GM12865 (cell line): Measurements from ENCODE around the gene C5orf22.
"Not testable (repeated sequence)": the region's sequence is repeated elsewhere in the genome, so short reads cannot be mapped to it uniquely, and the experiment has no call there.

Experiments
- DNase-seq: peaks from one replicate; pipeline ENCODE4 v3.0.0; 2010; ENCODE audit warnings: low read depth
- H3K4me3 ChIP-seq: 2 replicates; pipeline ENCODE4 v1.5.1; 2011; ENCODE audit warnings: mild to moderate bottlenecking, low read depth, low read length, control low read depth
- CTCF ChIP-seq: IDR thresholded peaks from 2 replicates; pipeline ENCODE4 v1.5.1; 2011; ENCODE audit warnings: low read length, control low read depth, low read depth, inconsistent platforms; ENCODE audit not compliant: insufficient read depth; ENCODE audit errors: missing control alignments

Gene C5orf22

GRCh38 chr5:31523041-31523440, 9.1 kb upstream of the C5orf22 start:
- TF ChIP-seq CTCF, result no peak
- DNase-seq, result no peak
- no peak overlapping the region for H3K4me3 ChIP-seq

- DNase-seq, result no peak
- no peak for TF ChIP-seq CTCF
- H3K4me3 ChIP-seq, result peak overlapping the region; percentile 89
Observed at GRCh38 chr5:31530541-31531265, 1.4 kb upstream of the C5orf22 start.

GRCh38 chr5:31531543-31531887, 586 bp upstream of the C5orf22 start:
- TF ChIP-seq CTCF, result no peak
- H3K4me3 ChIP-seq, result peak overlapping the region; percentile 89
- peak; percentile 46 for DNase-seq

GRCh38 chr5:31534527-31535046, 2.5 kb downstream of the C5orf22 start:
- DNase-seq, result no peak
- H3K4me3 ChIP-seq, result no peak overlapping the region
- TF ChIP-seq CTCF, result no peak

- no peak for TF ChIP-seq CTCF
- H3K4me3 ChIP-seq, result no peak overlapping the region
- DNase-seq, result no peak
Observed at GRCh38 chr5:31536873-31537272, 4.8 kb downstream of the C5orf22 start.

- no peak overlapping the region for H3K4me3 ChIP-seq
- TF ChIP-seq CTCF, result no peak
- DNase-seq, result no peak
Observed at GRCh38 chr5:31537349-31537748, 5.2 kb downstream of the C5orf22 start.

- no peak for DNase-seq
- no peak overlapping the region for H3K4me3 ChIP-seq
- TF ChIP-seq CTCF, result no peak
Observed at GRCh38 chr5:31537851-31538250, 5.8 kb downstream of the C5orf22 start.

- H3K4me3 ChIP-seq, result not testable (repeated sequence)
Observed at GRCh38 chr5:31549114-31549513, 17.0 kb downstream of the C5orf22 start.

More at GRCh38 chr5:31549114-31549513, 17.0 kb downstream of the C5orf22 start:
- not testable (repeated sequence) for DNase-seq
